Measurements from ENCODE around the gene BCL11B. TPM values are rescaled to one million over a fixed set of nuclear protein-coding genes. Genes with fewer than 3 reads are reported as not detected.

Gene BCL11B
- total RNA-seq, 1 donor from 2014 or later = 48.2 TPM

- Mint-ChIP-seq H3K9me3 (no peaks in the 10 kb centered on the region), H3K27ac (no peak overlapping the region), H3K27me3 (peaks cover 10% of the 10 kb centered on the region), H3K4me1 (peaks cover under 1% of the 10 kb centered on the region), H3K36me3 (ENCODE audit: low read depth) (no peaks in the 10 kb centered on the region), H3K4me3 (no peak overlapping the region)
- no peak for DNase-seq
- intact Hi-C loops (cut with micrococcal nuclease) = no loop called here
Observed at GRCh38 chr14:99123208-99123870, 148.7 kb downstream of the BCL11B start.

- Mint-ChIP-seq H3K4me3 (no peak overlapping the region), H3K27ac (no peak overlapping the region), H3K36me3 (ENCODE audit: low read depth) (no peaks in the 10 kb centered on the region), H3K27me3 (peaks cover 16% of the 10 kb centered on the region), H3K9me3 (no peaks in the 10 kb centered on the region), H3K4me1 (peaks cover 3% of the 10 kb centered on the region)
- no peak for DNase-seq
- intact Hi-C loops (cut with micrococcal nuclease) = no loop called here
Observed at GRCh38 chr14:99122521-99123125, 149.4 kb downstream of the BCL11B start.

GRCh38 chr14:99121319-99121875 is 150.6 kb downstream of the BCL11B start:
- H3K27me3 Mint-ChIP-seq = peaks cover 24% of the 10 kb centered on the region
- intact Hi-C loops (cut with micrococcal nuclease) = no loop called here
- DNase-seq = no peak
- H3K4me1 Mint-ChIP-seq = peaks cover 3% of the 10 kb centered on the region
- no peaks in the 10 kb centered on the region for H3K36me3 Mint-ChIP-seq (ENCODE audit: low read depth)
- peaks cover 3% of the 10 kb centered on the region for H3K9me3 Mint-ChIP-seq
- H3K27ac Mint-ChIP-seq = no peak overlapping the region
- no peak overlapping the region for H3K4me3 Mint-ChIP-seq

GRCh38 chr14:99120526-99121318 is 151.3 kb downstream of the BCL11B start:
- H3K36me3 Mint-ChIP-seq (ENCODE audit: low read depth) = no peaks in the 10 kb centered on the region

DNA sequence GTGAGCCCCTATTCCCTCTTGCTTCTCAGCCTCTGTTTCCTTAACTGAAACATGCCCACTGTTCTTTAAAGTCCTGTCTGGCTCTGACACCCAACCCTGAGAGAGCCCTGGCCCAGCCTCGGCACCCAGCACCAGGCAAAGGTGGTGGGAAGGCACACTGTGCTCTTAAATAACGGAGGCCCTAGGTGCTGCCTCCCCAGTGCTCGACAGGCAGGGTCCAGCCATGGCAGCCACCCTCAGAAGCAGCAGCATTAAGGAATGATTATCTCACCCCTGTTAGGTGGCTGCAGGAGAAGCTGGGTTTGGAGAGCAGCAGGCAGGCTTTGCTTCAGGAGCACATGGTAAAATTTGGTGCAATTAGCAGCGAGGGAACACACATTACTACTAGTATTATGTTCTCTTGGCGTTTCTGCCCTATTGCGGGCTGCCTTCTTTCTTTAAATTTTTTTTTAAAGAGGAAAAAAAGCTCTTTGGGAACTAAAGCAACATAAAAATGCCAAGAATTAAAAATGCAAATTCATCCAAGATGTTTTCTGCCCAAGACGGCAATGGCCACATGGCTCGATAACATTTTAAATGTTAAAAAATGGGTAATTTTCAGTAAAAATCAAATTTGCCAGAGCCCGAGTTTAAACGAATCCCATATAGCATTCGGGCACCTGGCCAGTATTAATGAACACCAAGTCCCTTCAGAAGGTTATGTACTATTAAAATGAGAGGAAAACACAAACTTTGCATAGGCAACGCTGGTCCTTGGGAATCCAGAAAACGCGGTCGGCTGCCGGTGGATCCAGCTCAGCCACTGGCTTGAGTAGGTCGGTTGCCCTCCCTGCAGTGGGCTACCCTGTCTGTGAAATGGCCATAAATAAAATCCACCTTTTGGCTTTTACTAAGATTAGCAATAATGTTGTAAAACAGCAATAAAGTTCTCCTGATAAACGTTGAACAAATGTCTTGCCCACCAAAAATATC is 152.2 kb downstream of the BCL11B start:
- DNase-seq = no peak
- Mint-ChIP-seq H3K27ac (no peak overlapping the region), H3K4me1 (peaks cover 3% of the 10 kb centered on the region), H3K27me3 (peaks cover 37% of the 10 kb centered on the region), H3K9me3 (peaks cover 3% of the 10 kb centered on the region), H3K36me3 (ENCODE audit: low read depth) (no peaks in the 10 kb centered on the region), H3K4me3 (no peak overlapping the region)
- intact Hi-C loops (cut with micrococcal nuclease) = no loop called here

More at GRCh38 chr14:99120526-99121318, 151.3 kb downstream of the BCL11B start:
- Mint-ChIP-seq H3K9me3 (peaks cover 3% of the 10 kb centered on the region), H3K4me1 (peaks cover 3% of the 10 kb centered on the region), H3K27me3 (peaks cover 30% of the 10 kb centered on the region), H3K4me3 (no peak overlapping the region), H3K27ac (no peak overlapping the region)
- no peak for DNase-seq
- intact Hi-C loops (cut with micrococcal nuclease) = no loop called here

Other genes starting within 250 kb of the BCL11B start
- gene SETD3, start 208.7 kb upstream of the BCL11B start, total RNA-seq = 57.9 and 59.0 TPM in 2 replicates
- 79.5 and 83.6 TPM in 2 replicates for gene CCNK, start 209.2 kb upstream of the BCL11B start, total RNA-seq

All from activated CD4-positive, alpha-beta T cell treated with anti-CD3 and anti-CD28 coated beads, Interleukin-2, amount 10 ng/mL, durations not matched to agents 24 days and 14 days (primary cell).